ENCODE results near the gene PHF13. TPM values are rescaled to one million over a fixed set of nuclear protein-coding genes. Genes with fewer than 3 reads are reported as not detected.
"Not testable (repeated sequence)": the region's sequence is repeated elsewhere in the genome, so short reads cannot be mapped to it uniquely, and the experiment has no call there.

The PHF13 gene
- polyA plus RNA-seq, 2 of the 4 experiments (the other 2 are of a cell fraction), result 4.3 to 10.4 TPM

- TF ChIP-seq EHF (CRISPR knock-in tag; IDR thresholded peaks at IDR 0.05), result no peak
- TF ChIP-seq ESRRA (IDR thresholded peaks at IDR 0.05; ENCODE audit: borderline replicate concordance, low read length), result no peak
- TF ChIP-seq EHMT2 (IDR thresholded peaks at IDR 0.05; ENCODE audit: low read depth), result no peak
- Histone ChIP-seq H3K9me3 (no peaks in the 10 kb centered on the region), H3K4me1 (peaks cover 13% of the 10 kb centered on the region; the same call in 2 of the 3 replicates), H3K4me2 (peak overlapping the region; percentile 90), H3K27ac (0 out of 6 replicates have a peak overlapping the region, but pooled peaks of 1 of the 2 experiments have one; percentile 49), H3K4me3 (no peak overlapping the region)
- no peak for FAIRE-seq
- POLR2A ChIA-PET, result no interaction called here
- CTCF ChIA-PET, result interaction anchor here (0.6 to 2.3 kb wide), 2 partner anchors 45 to 46 kb away, joined by 3 to 6 read pairs; partner anchors contain the start of genes NOL9 and TAS1R1
- ATAC-seq, result no peak
- DNase-seq (ENCODE audit: low read depth in 1 of 2, low spot score in 1 of 2), result no peak
- WGBS (ENCODE audit: missing lambda C conversion rate), result 94% methylated on average over 19 of the region's 31 CpGs
These were observed 14.2 kb upstream of the PHF13 start for GRCh38 chr1:6599141-6599975.

GRCh38 chr1:6599991-6600390, 13.5 kb upstream of the PHF13 start:
- Histone ChIP-seq H3K4me1 (peaks cover 13% of the 10 kb centered on the region; the same call in 2 of the 3 replicates), H3K4me2 (peak overlapping the region; percentile 90), H3K27ac (peak overlapping the region; percentile 81 to 93; a peak in 4 of 6 replicates), H3K4me3 (peak overlapping the region; percentile 72; the same call in 2 of the 3 replicates)
- CTCF ChIA-PET, result interaction anchor here (0.6 to 2.3 kb wide), 4 partner anchors 11 to 47 kb away, joined by 3 to 6 read pairs (median 4); partner anchors contain the start of genes NOL9 and TAS1R1
- H3K9me3 ChIP-seq; POLR2A ChIA-PET; FAIRE-seq; ATAC-seq; DNase-seq (ENCODE audit: low read depth in 1 of 2, low spot score in 1 of 2): not testable (repeated sequence)
- 90% methylated on average over 8 of the region's 8 CpGs for WGBS (ENCODE audit: missing lambda C conversion rate)

- ChIA-PET CTCF (interaction anchor here (0.6 to 2.3 kb wide), 4 partner anchors 12 to 47 kb away, joined by 3 to 6 read pairs (median 4); partner anchors contain the start of genes NOL9 and TAS1R1), POLR2A (interaction anchor here (0.7 kb wide), 1 partner anchor 20 kb away, joined by 3 read pairs; the partner anchor contains the start of gene ZBTB48)
- FAIRE-seq (no peak), ATAC-seq (peak in 1 of 2 experiments; percentile 12; a peak in 3 of 6 replicates), DNase-seq (ENCODE audit: low read depth in 1 of 2, low spot score in 1 of 2) (no peak)
- H3K9me3 ChIP-seq, result no peaks in the 10 kb centered on the region
- TF ChIP-seq KDM5A (IDR thresholded peaks at IDR 0.05), result no peak
- no peak for TF ChIP-seq HOXA7 (CRISPR knock-in tag; IDR thresholded peaks at IDR 0.05)
- TF ChIP-seq SMC3 (IDR thresholded peaks at IDR 0.05), result no peak
- TF ChIP-seq JUN (IDR thresholded peaks at IDR 0.05), result no peak
- TF ChIP-seq HEYL (CRISPR knock-in tag; IDR thresholded peaks at IDR 0.05), result no peak
- TF ChIP-seq POLR2AphosphoS2 (conservative IDR thresholded peaks at IDR 0.05; ENCODE audit: low read length), result no peak
- no peak for TF ChIP-seq RAD21 (conservative IDR thresholded peaks at IDR 0.05 in 1 of 2, IDR thresholded peaks at IDR 0.05 in 1 of 2)
- TF ChIP-seq MAZ (IDR thresholded peaks at IDR 0.05; ENCODE audit: borderline replicate concordance, low read depth, low read length), result no peak
- TF ChIP-seq JUNB (IDR thresholded peaks at IDR 0.05), result no peak
- no peak for TF ChIP-seq FOXS1 (CRISPR knock-in tag; IDR thresholded peaks at IDR 0.05)
- 30% methylated on average over 10 of the region's 10 CpGs for WGBS (ENCODE audit: missing lambda C conversion rate)
- H3K4me2 ChIP-seq, result peak overlapping the region; percentile 90
- H3K27ac ChIP-seq, result peak overlapping the region; percentile 81 to 93
- peaks cover 13% of the 10 kb centered on the region; the same call in 2 of the 3 replicates for H3K4me1 ChIP-seq
- H3K4me3 ChIP-seq, result peak overlapping the region; percentile 72
These were observed 13.0 kb upstream of the PHF13 start for GRCh38 chr1:6600410-6601048.

- CTCF ChIA-PET, result interaction anchor here (1.0 to 2.3 kb wide), 7 partner anchors 8 to 47 kb away, joined by 3 to 6 read pairs (median 3); partner anchors contain the start of genes NOL9 and TAS1R1
- Histone ChIP-seq H3K27ac (peak overlapping the region; percentile 81 to 93), H3K4me3 (peak overlapping the region; percentile 72), H3K4me2 (peak overlapping the region; percentile 90), H3K9me3 (no peaks in the 10 kb centered on the region), H3K4me1 (peaks cover 13% of the 10 kb centered on the region; the same call in 2 of the 3 replicates)
- 6% methylated on average over 8 of the region's 40 CpGs for WGBS (ENCODE audit: missing lambda C conversion rate)
- peak; percentile 77 to 82 for DNase-seq (ENCODE audit: low read depth in 1 of 2, low spot score in 1 of 2)
- FAIRE-seq, result no peak
- POLR2A ChIA-PET, result interaction anchor here (0.6 to 1.2 kb wide), 4 partner anchors 17 to 66 kb away, joined by 3 to 6 read pairs (median 4); partner anchors contain the start of gene ZBTB48
- ATAC-seq, result peak; percentile 66 to 70
- TF ChIP-seq CHD2 (IDR thresholded peaks at IDR 0.05; ENCODE audit: low read length, partially characterized antibody), result no peak
- TF ChIP-seq HMGXB4 (CRISPR knock-in tag; IDR thresholded peaks at IDR 0.05; ENCODE audit: borderline replicate concordance), result no peak
- TF ChIP-seq GATA3 (IDR thresholded peaks at IDR 0.05; ENCODE audit: borderline replicate concordance), result no peak; the same call in 1 of the 2 replicates
- peak; percentile 80 for TF ChIP-seq MAFK (IDR thresholded peaks at IDR 0.05; ENCODE audit: partially characterized antibody)
- peak; percentile 65; the same call in 1 of the 2 replicates for TF ChIP-seq NFE2L2 (conservative IDR thresholded peaks at IDR 0.05; ENCODE audit: low read length)
- TF ChIP-seq CHD4 (IDR thresholded peaks at IDR 0.05; ENCODE audit: borderline replicate concordance), result no peak
- no peak for TF ChIP-seq EP300 (IDR thresholded peaks at IDR 0.05)
- no peak for TF ChIP-seq CEBPB (IDR thresholded peaks at IDR 0.05)
- TF ChIP-seq BHLHE40 (IDR thresholded peaks at IDR 0.05; ENCODE audit: low read depth, low read length), result no peak
- peak; percentile 95 for TF ChIP-seq USF2 (IDR thresholded peaks at IDR 0.05)
- TF ChIP-seq KDM1A (IDR thresholded peaks at IDR 0.05; ENCODE audit: low read depth), result no peak
These were observed 12.2 kb upstream of the PHF13 start for GRCh38 chr1:6601049-6601922.

Data from A549 (cell line).